GM12892 (cell line): ENCODE results near the gene TRIM8.

Source experiments
- DNase-seq: peaks from one replicate; pipeline ENCODE4 v3.0.0; 2011; ENCODE audit not compliant: insufficient read length
- FAIRE-seq: peaks from 2 replicates; lab custom pipeline; 2011; peaks lifted over from hg19 to GRCh38; lab: Jason Lieb, UNC
- POLR2A ChIP-seq: IDR thresholded peaks from 2 replicates; pipeline ENCODE4 v1.6.1; 2011; ENCODE audit warnings: low read depth, low read length, control low read depth
- POLR2AphosphoS5 ChIP-seq: IDR thresholded peaks from 2 replicates; pipeline ENCODE4 v1.6.1; 2011; ENCODE audit warnings: low read depth, low read length, control low read depth
- TAF1 ChIP-seq: IDR thresholded peaks from 2 replicates; pipeline ENCODE4 v1.6.1; 2011; ENCODE audit warnings: low read depth, mild to moderate bottlenecking, control low read depth, low read length, borderline replicate concordance

The TRIM8 gene

DNA sequence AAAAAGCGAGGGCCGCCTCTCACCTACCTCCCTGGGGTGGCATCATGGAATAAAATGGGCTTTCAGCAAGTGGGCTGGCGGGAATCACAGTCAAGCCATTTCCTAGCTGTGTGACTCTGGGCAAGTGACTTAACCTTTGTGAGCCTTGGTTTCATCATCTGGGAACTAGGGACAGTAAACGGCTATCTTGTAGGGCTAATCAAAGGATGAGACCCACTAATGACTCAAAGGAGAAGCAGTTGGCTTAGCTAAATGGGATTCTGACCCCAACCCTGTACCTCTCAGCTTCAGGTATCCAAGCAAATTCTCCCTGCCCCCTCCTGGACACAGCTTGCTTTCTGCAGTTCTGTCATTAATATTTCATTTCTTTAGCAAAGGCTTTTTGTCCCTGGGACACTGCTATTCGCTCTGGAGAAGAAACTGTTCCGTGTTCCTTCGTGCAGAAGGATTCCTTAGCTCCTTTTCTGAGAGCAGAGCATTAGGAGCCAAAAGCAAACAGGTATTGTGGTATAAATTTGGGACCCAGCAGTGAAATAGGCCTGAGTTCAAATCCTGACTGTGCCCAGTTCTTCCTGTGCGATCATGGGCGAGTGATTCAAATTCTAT is 25.9 kb downstream of the TRIM8 start:
- no peak for DNase-seq
- no peak for FAIRE-seq
- no peak for TF ChIP-seq POLR2A
- TF ChIP-seq TAF1: no peak
- no peak for TF ChIP-seq POLR2AphosphoS5

DNA sequence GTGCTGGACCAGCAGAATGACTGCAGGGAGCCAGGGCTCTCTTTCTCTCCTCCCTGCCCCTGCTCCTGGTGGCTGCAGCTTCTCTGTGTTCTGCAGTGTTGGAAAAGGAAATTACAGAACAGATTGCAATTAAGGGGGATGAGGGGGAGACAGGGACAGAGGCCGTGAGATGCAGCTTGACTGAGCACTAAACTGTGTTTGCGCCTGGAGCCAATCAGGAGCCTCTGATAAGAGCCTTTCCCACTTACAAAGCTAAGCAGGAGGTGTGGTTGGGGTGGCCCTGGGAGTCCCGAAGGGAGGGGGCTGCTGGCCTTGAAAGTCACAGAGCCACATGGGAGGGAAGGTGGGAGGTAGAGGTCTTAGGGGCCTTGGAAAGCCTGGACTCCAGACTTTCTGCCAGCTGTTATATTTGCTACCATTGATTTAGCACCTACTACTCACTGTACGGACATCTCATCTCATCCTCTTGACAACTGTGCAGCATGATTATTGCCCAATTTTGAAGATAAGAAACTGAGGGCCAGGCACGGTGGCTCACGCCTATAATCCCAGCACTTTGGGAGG is 26.7 kb downstream of the TRIM8 start:
- no peak for DNase-seq
- TF ChIP-seq POLR2AphosphoS5: no peak
- TF ChIP-seq TAF1: no peak
- TF ChIP-seq POLR2A: no peak
- no peak for FAIRE-seq

GRCh38 chr10:102673236-102673818 is 29.0 kb downstream of the TRIM8 start:
- DNase-seq (no peak), FAIRE-seq (no peak)
- no peak for TF ChIP-seq POLR2A
- no peak for TF ChIP-seq TAF1

DNA sequence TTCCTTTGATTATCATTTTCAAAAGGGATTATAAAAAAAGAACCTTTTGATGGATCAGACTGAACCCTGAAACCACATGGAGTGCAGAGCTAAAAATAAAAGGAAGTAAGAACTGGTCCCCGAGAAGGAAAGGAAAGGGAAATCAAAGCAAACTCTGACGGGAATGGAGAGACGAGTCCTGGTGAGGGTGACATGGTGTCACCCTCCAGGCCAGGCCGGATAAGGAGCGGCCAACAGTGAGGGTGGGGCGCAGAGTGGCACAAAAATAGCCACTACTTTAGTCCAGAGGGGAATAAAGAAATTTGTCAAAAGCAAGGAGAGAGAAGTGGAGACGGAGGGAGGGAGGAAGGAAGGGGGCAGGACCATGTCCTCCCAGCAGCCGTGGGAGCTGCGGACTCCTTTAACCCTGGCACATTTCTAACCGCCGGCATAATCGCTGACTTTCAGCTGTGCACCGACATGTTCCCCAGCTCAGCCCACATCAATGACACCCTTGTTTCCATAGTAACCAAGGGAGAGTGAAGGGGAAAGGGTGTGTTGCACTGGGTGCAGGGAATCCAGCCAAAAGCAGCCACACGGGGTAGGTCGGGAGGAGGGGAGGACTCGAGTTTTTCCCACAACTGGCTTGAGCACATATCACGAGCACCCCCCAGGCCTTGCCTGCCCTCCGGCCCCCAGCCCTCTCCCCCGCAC is 29.7 kb downstream of the TRIM8 start:
- no peak for FAIRE-seq
- no peak for TF ChIP-seq POLR2AphosphoS5
- TF ChIP-seq TAF1: no peak
- no peak for TF ChIP-seq POLR2A
- no peak for DNase-seq

DNA sequence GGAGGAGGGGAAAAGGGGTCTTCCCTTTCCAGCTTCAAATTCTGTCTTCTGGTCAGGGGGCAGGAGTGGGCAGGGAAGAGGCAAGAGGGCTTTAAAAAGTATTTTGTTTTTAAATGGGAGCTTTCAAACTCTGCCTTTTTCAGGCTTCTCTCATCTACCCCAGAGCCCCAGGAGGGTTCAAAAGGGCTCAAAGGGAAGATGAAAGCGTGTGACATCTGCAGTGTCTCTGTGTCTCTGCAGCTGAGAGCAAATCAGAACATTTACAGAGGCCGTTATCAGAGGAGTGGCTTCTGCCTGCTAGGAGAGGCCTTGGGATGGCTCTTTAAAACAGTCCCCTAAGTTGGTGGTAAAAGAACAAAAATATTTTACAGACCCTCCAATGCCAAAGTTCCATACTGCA is 30.3 kb downstream of the TRIM8 start:
- FAIRE-seq (no peak), DNase-seq (no peak)
- TF ChIP-seq POLR2AphosphoS5 (no peak), POLR2A (no peak), TAF1 (no peak)

DNA sequence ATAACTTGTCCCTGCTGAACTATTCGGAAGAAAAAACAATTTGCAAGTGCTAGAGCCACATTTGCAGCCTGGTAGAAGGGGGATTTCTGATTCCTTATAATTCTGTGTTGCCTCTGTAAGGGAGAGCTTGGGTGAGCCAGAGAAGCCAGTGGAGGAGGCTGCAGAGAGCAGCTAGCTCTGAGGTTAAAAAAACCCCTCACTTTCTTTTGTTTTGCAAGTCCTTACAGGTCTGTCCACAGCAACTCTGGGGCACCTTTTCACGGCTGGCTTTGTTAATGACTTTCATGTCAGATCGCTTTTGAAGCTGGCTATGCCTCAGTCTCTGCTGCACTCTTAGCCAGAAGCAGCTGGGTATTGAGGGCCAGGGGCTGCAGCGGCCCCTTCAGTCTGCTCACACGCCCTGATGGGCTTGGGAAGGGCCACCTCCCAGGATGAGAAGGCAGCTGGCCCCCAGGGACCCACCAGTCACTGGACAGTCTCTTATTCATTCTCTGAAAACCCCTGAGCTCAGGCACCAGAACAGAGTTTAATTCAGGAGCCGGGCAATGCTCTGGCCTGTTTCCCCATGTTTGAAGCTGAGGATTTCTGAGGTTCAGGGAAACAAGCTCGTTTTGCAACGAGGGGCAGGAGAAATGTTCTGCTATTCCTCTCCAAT is 30.9 kb downstream of the TRIM8 start:
- DNase-seq: no peak
- no peak for FAIRE-seq
- TF ChIP-seq TAF1 (no peak), POLR2AphosphoS5 (no peak), POLR2A (no peak)

DNA sequence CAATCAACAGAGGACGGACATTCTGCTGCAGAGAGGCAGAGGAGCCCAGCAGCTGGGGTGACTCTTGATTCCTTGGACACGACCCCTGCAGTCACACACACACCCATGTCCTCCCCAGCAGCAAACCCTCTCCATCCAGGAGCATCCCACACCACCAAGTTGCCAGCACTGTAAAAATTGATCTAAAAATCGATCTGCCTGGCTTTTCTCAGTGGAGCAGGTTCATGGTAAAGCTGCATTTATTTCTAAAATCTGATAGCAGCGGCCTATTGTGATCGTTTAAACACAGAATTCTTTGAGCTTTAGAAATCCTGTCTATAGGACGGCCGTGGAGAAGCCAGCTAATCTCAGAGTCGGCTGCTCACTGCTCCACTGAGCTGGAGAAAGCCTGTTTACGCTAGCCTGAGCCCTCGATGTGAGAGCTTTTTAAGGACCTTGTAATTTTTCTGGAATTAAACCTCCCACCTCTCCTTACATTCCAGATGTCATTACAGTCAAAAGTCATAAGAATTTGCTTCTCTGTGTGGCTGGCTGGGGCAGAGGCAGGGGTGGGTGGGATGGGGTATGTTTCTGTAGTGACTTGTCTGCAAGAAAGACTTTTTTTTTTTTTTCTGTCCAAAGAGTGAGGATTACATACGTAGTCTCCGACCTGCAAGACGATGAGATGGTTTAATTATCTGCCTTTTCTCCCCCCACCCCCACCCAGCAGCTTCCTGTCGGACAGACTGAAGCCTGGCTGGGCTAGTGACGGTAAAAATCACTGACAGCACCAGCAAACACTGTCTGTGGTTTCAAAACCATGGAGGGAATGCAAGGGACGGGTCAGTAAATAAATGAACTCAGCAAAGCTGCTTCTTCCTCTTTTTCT is 31.6 kb downstream of the TRIM8 start:
- no peak for DNase-seq
- TF ChIP-seq TAF1: no peak
- TF ChIP-seq POLR2A: no peak
- no peak for TF ChIP-seq POLR2AphosphoS5
- peak; percentile 5 for FAIRE-seq

DNA sequence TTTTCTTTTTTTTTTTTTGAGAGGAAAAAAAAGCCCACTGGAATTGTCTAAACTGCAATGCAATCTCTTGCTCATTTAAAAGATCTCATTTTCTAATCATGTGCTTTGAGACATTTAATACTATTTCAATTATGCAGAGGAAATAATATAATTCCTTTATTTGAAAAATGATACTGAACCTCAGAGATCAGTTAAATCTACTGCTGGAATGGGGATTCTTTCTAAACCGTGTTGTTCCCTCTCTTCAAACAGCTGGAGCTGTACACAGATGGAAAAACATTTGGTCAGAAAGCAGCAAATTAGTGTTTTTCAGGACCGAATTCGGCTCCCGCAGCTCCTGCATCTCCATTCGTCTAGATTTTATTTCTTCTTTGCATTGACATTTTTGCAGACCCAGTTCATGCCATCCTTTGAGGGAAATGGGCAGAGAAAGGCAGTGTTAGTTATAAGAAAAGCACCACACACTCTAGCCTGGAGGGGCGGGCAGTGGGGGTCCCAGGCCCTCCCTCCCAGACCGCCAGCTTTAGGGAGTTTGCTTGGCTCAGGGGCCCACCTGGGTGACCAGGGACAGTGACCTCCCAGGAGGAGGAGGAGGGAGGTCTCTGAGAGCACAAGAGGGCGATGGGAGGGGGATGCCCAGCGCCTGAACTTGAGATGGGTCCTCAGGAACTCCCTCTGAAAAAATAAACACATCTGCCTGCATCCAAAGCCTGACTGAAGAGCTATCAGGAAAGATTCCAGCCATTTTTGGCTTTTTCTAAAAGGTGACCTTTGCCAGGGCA is 32.4 kb downstream of the TRIM8 start:
- TF ChIP-seq TAF1 (no peak), POLR2AphosphoS5 (no peak), POLR2A (no peak)
- no peak for DNase-seq
- FAIRE-seq: no peak

GRCh38 chr10:102677331-102678067 is 33.2 kb downstream of the TRIM8 start:
- DNase-seq: no peak
- TF ChIP-seq TAF1: no peak
- no peak for TF ChIP-seq POLR2A
- TF ChIP-seq POLR2AphosphoS5: no peak
- no peak for FAIRE-seq
